Gastrocnemius medialis (tissue), 4 donors: Measurements from ENCODE around the gene NELFA.
"Not testable (repeated sequence)": the region's sequence is repeated elsewhere in the genome, so short reads cannot be mapped to it uniquely, and the experiment has no call there.

ENCODE experiments used
- CTCF ChIP-seq, 5 experiments: fragments of 450-650 bp in 3 of 5; fragments of 200-600 bp in 2 of 5; sonication (generic) in 2 of 5; IDR thresholded peaks in 4 of 5; conservative IDR thresholded peaks in 1 of 5; 1 replicate in 4 of 5; 2 replicates in 1 of 5; pipeline ENCODE4 v1.5.1; 2016 to 2019; ENCODE audit warnings: antibody characterized with exemption in 5 of 5, mild to moderate bottlenecking in 3 of 5, moderate library complexity in 3 of 5
- POLR2A ChIP-seq, 2 donors: fragments of 450-650 bp; IDR thresholded peaks; one replicate each; pipeline ENCODE4 v1.6.1; 2017; ENCODE audit warnings: antibody characterized with exemption in 2 of 2, mild to moderate bottlenecking in 2 of 2, moderate library complexity in 2 of 2

- TF ChIP-seq POLR2A (IDR thresholded peaks at IDR 0.05); CTCF (IDR thresholded peaks at IDR 0.05 in 4 of 5, conservative IDR thresholded peaks at IDR 0.05 in 1 of 5): not testable (repeated sequence)
Measured at GRCh38 chr4:2027120-2027519, 18.3 kb upstream of the NELFA start.
